NCI-H82 (cell line): Measurements from ENCODE around the gene SLC25A21.

Experiments
- DNase-seq: peaks from one replicate; lab custom pipeline; 2025; lab: John Stamatoyannopoulos, UW

Gene SLC25A21

DNA sequence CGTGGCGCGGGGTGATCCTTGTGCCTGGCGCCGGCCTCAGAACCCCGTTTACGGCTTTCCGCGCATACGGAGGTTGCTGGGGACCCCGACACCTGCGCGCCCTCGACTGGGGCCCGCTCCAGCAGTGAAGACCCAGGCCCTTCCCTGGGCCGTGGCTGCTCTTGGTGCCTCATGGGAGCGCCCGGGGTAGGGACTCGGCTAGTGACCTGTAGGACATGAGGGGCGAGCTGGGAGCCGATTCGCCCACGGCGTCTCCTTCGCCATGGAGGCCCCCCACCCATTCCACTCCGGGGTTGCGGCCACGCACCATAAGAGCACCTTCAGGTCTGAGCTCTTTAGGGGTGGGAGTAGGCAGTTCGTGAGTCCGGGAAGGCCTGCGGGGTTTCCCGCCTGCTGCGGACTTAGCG is 525.0 kb downstream of the SLC25A21 start:
- no peak for DNase-seq

DNA sequence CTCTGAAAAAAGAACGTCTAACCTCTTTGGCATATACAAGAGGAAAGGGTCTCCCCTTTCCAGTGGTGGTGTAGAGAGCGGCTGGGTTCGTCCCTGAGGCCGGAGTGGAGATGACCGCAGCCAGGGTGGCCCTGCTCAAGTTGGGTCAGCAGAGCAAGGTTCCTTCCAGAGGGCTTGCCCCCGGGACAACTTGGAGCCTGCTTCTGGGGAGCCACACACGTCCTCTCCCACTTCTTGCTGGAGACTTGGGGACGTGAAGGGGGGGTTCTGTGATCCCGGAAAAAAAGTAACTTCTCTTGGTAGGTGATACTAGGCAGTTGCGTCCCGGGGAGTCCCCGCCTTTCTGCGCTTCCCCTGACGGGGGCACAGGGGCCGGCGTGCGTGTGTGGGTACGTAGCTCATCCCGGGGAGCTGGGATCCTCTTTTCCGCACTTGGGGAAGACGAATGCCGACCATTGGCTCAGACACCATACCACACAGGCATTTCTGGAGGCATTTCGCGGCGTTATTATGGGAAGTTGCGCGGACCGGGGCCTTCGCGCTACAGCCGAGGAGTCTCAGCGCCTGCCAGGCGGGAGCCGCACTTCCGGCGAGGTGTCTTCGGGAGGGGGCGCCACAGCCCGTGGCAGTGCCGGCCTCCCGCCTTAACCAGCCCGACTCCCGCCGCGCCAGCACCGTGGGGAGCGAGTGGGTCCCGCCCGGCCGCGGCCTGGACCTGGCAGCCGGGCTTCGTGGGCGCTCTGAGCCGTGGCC is 525.6 kb downstream of the SLC25A21 start:
- no peak for DNase-seq

DNA sequence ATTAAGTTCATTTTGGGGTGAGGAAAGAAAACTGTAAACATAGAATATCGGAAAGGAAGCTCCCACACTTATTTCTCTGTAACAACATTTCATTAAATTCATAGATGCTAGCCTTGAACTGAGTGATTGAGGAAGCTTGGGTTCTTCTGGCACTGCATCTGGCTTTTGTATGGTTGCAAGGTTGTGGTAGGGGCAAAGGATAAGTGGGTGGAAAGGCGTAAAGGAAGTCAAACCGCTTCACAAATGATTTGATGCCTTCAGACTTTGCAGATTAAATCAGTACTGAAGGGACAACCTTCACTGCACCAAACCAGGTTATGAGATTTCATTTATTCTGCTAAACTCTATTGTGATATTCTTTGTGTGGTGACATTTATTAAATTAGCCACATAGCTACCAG is 538.8 kb downstream of the SLC25A21 start:
- no peak for DNase-seq
